Body of pancreas (tissue), 4 donors: Measurements from ENCODE around the gene ARHGEF3.

Source experiments
- POLR2A ChIP-seq, 3 donors: fragments of 450-650 bp; IDR thresholded peaks; one replicate each; pipeline ENCODE4 v1.6.1; 2016; ENCODE audit warnings: antibody characterized with exemption in 3 of 3, mild to moderate bottlenecking in 2 of 3
- TF ChIP-seq, protein P1 (sequence below), 7 experiments: fragments of 450-650 bp in 4 of 7; fragments of 200-600 bp in 3 of 7; sonication (generic) in 3 of 7; IDR thresholded peaks; one replicate each; pipeline ENCODE4 v1.5.1; 2016 to 2019; ENCODE audit warnings: antibody characterized with exemption in 7 of 7

DNA sequence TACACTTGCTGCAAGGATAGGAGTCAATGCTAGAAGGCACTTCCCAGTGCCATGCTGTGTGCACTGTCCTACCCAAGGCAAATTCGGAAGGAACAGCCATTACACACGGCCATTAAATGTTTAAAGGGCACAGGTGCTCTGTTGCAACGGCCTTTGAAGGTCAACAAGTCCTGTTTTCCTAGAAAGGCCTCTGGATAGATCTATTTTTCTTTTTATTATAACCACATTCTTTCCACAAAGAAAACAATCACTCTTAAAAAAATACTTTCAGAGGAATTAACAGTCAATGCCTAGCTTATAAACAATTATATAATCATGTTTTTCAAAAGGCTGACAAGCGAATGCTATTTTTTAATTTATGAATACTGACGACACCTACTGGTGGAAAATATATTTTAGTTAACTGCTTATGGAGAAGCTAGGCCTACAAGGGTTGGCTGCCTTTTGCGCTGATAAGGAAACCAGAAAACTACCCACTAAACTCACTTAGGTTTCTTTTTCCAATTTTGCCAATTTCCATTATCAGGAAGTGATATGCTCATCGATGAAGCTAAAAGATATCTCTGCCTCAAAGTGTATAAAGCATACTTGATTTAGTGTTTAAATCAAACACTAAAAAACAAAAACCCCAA, 2.4 kb downstream of the ARHGEF3 start:
- TF ChIP-seq, protein P1, sequence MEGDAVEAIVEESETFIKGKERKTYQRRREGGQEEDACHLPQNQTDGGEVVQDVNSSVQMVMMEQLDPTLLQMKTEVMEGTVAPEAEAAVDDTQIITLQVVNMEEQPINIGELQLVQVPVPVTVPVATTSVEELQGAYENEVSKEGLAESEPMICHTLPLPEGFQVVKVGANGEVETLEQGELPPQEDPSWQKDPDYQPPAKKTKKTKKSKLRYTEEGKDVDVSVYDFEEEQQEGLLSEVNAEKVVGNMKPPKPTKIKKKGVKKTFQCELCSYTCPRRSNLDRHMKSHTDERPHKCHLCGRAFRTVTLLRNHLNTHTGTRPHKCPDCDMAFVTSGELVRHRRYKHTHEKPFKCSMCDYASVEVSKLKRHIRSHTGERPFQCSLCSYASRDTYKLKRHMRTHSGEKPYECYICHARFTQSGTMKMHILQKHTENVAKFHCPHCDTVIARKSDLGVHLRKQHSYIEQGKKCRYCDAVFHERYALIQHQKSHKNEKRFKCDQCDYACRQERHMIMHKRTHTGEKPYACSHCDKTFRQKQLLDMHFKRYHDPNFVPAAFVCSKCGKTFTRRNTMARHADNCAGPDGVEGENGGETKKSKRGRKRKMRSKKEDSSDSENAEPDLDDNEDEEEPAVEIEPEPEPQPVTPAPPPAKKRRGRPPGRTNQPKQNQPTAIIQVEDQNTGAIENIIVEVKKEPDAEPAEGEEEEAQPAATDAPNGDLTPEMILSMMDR (IDR thresholded peaks at IDR 0.05) = peak; percentile 48 to 84 (median 78)
- TF ChIP-seq POLR2A (IDR thresholded peaks at IDR 0.05) = no peak
